H1 (cell line): ENCODE measurements around the gene MPHOSPH8. TPM values are rescaled to one million over a fixed set of nuclear protein-coding genes. Genes with fewer than 3 reads are reported as not detected.
"Not testable (repeated sequence)": the region's sequence is repeated elsewhere in the genome, so short reads cannot be mapped to it uniquely, and the experiment has no call there.

ENCODE experiments used
- CTCF ChIA-PET: fragments of 300-600 bp; sonication (Branson Sonifier 250); formaldehyde crosslinking; loops from one replicate; lab custom pipeline; 2021; ENCODE audit not compliant: partially characterized antibody; lab: Charles Lee
- POLR2A ChIA-PET: fragments of 300-600 bp; sonication (Branson Sonifier 250); formaldehyde crosslinking; loops from one replicate; lab custom pipeline; 2021; ENCODE audit warnings: inconsistent platforms; ENCODE audit not compliant: partially characterized antibody; lab: Charles Lee
- DNase-seq, 2 experiments: peaks; one replicate each; pipeline versions ENCODE4 v3.0.0 to v3.0.0-alpha.2; 2010 to 2022; ENCODE audit warnings: low spot score in 2 of 2, low read depth in 1 of 2, mixed read lengths in 1 of 2
- FAIRE-seq: peaks from 2 replicates; lab custom pipeline; 2011; peaks lifted over from hg19 to GRCh38; lab: Jason Lieb, UNC
- H2AFZ ChIP-seq: 2 replicates; pipeline ENCODE4 v1.8.1; 2012; ENCODE audit warnings: low read length, inconsistent platforms
- H2AK5ac ChIP-seq: 2 replicates; pipeline ENCODE4 v1.6.1; 2013; ENCODE audit warnings: low read depth, low read length
- H2BK120ac ChIP-seq: replicated peaks from 2 replicates; pipeline ENCODE3; 2013; ENCODE audit warnings: low read depth, low read length, inconsistent platforms
- H2BK12ac ChIP-seq: 2 replicates; pipeline ENCODE4 v1.6.1; 2013; ENCODE audit warnings: low read depth, low read length
- H2BK15ac ChIP-seq: 2 replicates; pipeline ENCODE4 v1.6.1; 2013; ENCODE audit warnings: low read length
- H2BK20ac ChIP-seq: 2 replicates; pipeline ENCODE4 v1.6.1; 2013; ENCODE audit warnings: low read length
- H2BK5ac ChIP-seq: 2 replicates; pipeline ENCODE4 v1.6.1; 2013; ENCODE audit warnings: low read depth, low read length
- H3K14ac ChIP-seq: 2 replicates; pipeline ENCODE4 v1.6.1; 2013; ENCODE audit warnings: inconsistent platforms; ENCODE audit not compliant: insufficient read length
- H3K18ac ChIP-seq: 2 replicates; pipeline ENCODE4 v1.6.1; 2013; ENCODE audit warnings: low read length; ENCODE audit errors: extremely low read depth
- H3K23ac ChIP-seq: 2 replicates; pipeline ENCODE4 v1.6.1; 2013; ENCODE audit warnings: inconsistent platforms; ENCODE audit not compliant: insufficient read length
- H3K23me2 ChIP-seq: 2 replicates; pipeline ENCODE4 v1.6.1; 2013; ENCODE audit warnings: low read depth, low read length
- H3K27ac ChIP-seq: 2 replicates; pipeline ENCODE4 v1.6.1; 2011; ENCODE audit warnings: low read depth, low read length, inconsistent platforms
- H3K27me3 ChIP-seq, 4 experiments: replicated peaks in 1 of 4; 1 replicate in 1 of 4; 2 replicates in 3 of 4; pipeline versions ENCODE4 v1.6.1 to v1.8.1; 2011 to 2013; ENCODE audit warnings: low read length in 3 of 4, mild to moderate bottlenecking in 3 of 4, inconsistent platforms in 2 of 4, mixed read lengths in 2 of 4, moderate library complexity in 1 of 4; ENCODE audit not compliant: control insufficient read depth in 3 of 4, insufficient read depth in 3 of 4; ENCODE audit errors: extremely low read depth in 1 of 4
- H3K36me3 ChIP-seq, 4 experiments: 2 replicates each; pipeline versions ENCODE4 v1.6.1 to v1.8.1; 2011 to 2013; ENCODE audit warnings: mild to moderate bottlenecking in 4 of 4, low read length in 3 of 4, moderate library complexity in 2 of 4, control low read depth in 1 of 4, inconsistent platforms in 1 of 4; ENCODE audit not compliant: insufficient read depth in 4 of 4, control insufficient read depth in 2 of 4
- H3K4ac ChIP-seq: replicated peaks from 2 replicates; pipeline ENCODE3; 2013; ENCODE audit warnings: low read length, low read depth, mixed read lengths, inconsistent platforms; ENCODE audit not compliant: insufficient read length
- H3K4me1 ChIP-seq, 4 experiments: replicated peaks in 1 of 4; 1 replicate in 1 of 4; 2 replicates in 3 of 4; pipeline versions ENCODE4 v1.6.1 to v1.8.1; 2011 to 2013; ENCODE audit warnings: low read length in 3 of 4, inconsistent platforms in 2 of 4, mixed read lengths in 1 of 4; ENCODE audit not compliant: insufficient read depth in 4 of 4, control insufficient read depth in 3 of 4
- H3K4me2 ChIP-seq, 2 experiments: 2 replicates each; pipeline versions ENCODE4 v1.6.1 to v1.8.1; 2011 to 2013; ENCODE audit warnings: low read depth in 2 of 2, low read length in 2 of 2, control low read depth in 1 of 2, inconsistent platforms in 1 of 2, mild to moderate bottlenecking in 1 of 2; ENCODE audit not compliant: insufficient read depth in 1 of 2
- H3K4me3 ChIP-seq, 4 experiments: fragments of 200-600, 300-600 bp in 1 of 4; sonication (generic), shearing (Covaris generic), sonication (Bioruptor Twin) in 1 of 4; 2 replicates each; pipeline versions ENCODE4 v1.5.1 to v1.8.1; 2011 to 2016; ENCODE audit warnings: low read length in 4 of 4, low read depth in 3 of 4, control low read depth in 2 of 4, inconsistent platforms in 2 of 4, mild to moderate bottlenecking in 2 of 4, mixed read lengths in 1 of 4, moderate library complexity in 1 of 4; ENCODE audit not compliant: insufficient read depth in 2 of 4; ENCODE audit errors: extremely low read depth in 1 of 4
- H3K56ac ChIP-seq: replicated peaks from 2 replicates; pipeline ENCODE3; 2013; ENCODE audit warnings: low read depth, mild to moderate bottlenecking, mixed read lengths, low read length, inconsistent platforms; ENCODE audit not compliant: insufficient read length
- H3K79me1 ChIP-seq: 2 replicates; pipeline ENCODE4 v1.6.1; 2013; ENCODE audit warnings: low read depth, low read length, control low read depth
- H3K79me2 ChIP-seq, 2 experiments: 2 replicates each; pipeline versions ENCODE4 v1.6.1 to v1.8.1; 2012 to 2013; ENCODE audit warnings: low read length in 2 of 2, mild to moderate bottlenecking in 2 of 2, inconsistent platforms in 1 of 2; ENCODE audit not compliant: insufficient read depth in 2 of 2, control insufficient read depth in 1 of 2
- H3K9ac ChIP-seq, 4 experiments: replicated peaks in 1 of 4; 1 replicate in 1 of 4; 2 replicates in 3 of 4; pipeline versions ENCODE4 v1.6.1 to v1.8.1; 2011 to 2013; ENCODE audit warnings: low read depth in 3 of 4, low read length in 3 of 4, control low read depth in 2 of 4, mild to moderate bottlenecking in 2 of 4, moderate library complexity in 2 of 4, inconsistent platforms in 1 of 4; ENCODE audit errors: extremely low read depth in 1 of 4
- H3K9me3 ChIP-seq, 2 experiments: 2 replicates each; pipeline versions ENCODE4 v1.6.1 to v1.8.1; 2012 to 2013; ENCODE audit warnings: mild to moderate bottlenecking in 2 of 2, moderate library complexity in 2 of 2, control low read depth in 1 of 2, inconsistent platforms in 1 of 2, low read depth in 1 of 2, low read length in 1 of 2, mixed read lengths in 1 of 2; ENCODE audit not compliant: insufficient read depth in 2 of 2
- H4K20me1 ChIP-seq, 2 experiments: replicated peaks in 1 of 2; 2 replicates each; pipeline versions ENCODE3 to v1.8.1; 2011 to 2013; ENCODE audit warnings: inconsistent platforms in 2 of 2, low read length in 2 of 2, mild to moderate bottlenecking in 1 of 2; ENCODE audit not compliant: insufficient read depth in 2 of 2, control insufficient read depth in 1 of 2
- H4K5ac ChIP-seq: 2 replicates; pipeline ENCODE4 v1.6.1; 2013; ENCODE audit warnings: low read length, low read depth, mixed read lengths, inconsistent platforms; ENCODE audit not compliant: insufficient read length
- H4K8ac ChIP-seq: 2 replicates; pipeline ENCODE4 v1.8.0; 2013; ENCODE audit warnings: mild to moderate bottlenecking, moderate library complexity, low read length, inconsistent platforms; ENCODE audit not compliant: insufficient read depth; ENCODE audit errors: extremely low read depth
- H4K91ac ChIP-seq: replicated peaks from 2 replicates; pipeline ENCODE3; 2013; ENCODE audit warnings: low read length, mixed read lengths, inconsistent platforms; ENCODE audit not compliant: insufficient read length
- WGBS, 2 experiments: shearing (Covaris generic) in 1 of 2; methylation state at CpG; one replicate each; pipeline versions ENCODE4 v1.1.6 to v1.1.7; 2013 to 2015; ENCODE audit warnings: low lambda C conversion rate in 2 of 2, mixed read lengths in 2 of 2, inconsistent platforms in 1 of 2, low coverage in 1 of 2, missing lambda C conversion rate in 1 of 2; ENCODE audit not compliant: insufficient replicate concordance in 2 of 2, insufficient coverage in 1 of 2, insufficient read length in 1 of 2; ENCODE audit errors: extremely low coverage in 1 of 2, missing lambda C conversion rate in 1 of 2; 5-methylcytosine and 5-hydroxymethylcytosine counted together
- polyA plus RNA-seq, 7 experiments: library from polyadenylated mRNA; depleted of rRNA in 3 of 7; stranded (reverse) in 5 of 7; unstranded in 2 of 7; fragments of >200 nt in 5 of 7; fragments of 200-250 nt in 2 of 7; gene quantifications; 1 replicate in 5 of 7; 2 replicates in 1 of 7; 4 replicates in 1 of 7; pipeline versions ENCODE4 v1.2.1 to v1.2.3, GENCODE V29; 2011 to 2013; ENCODE audit warnings: missing spikeins in 2 of 7, mixed read lengths in 2 of 7
- total RNA-seq: library from RNA; stranded (reverse); fragmentation: NEBNext Ultra II Directional; extraction: Animal tissue kit (Norgen Biotek cat#: 25700); gene quantifications from 2 replicates; pipeline ENCODE4 v1.2.1, GENCODE V29; 2021

MPHOSPH8 gene
- total and polyA plus RNA-seq, 2 of the 8 experiments (the other 6 are each of a cell fraction or from before 2014, with no cell fraction given): 8.3 to 20.5 TPM

- H2BK12ac ChIP-seq, H2AK5ac ChIP-seq, H2BK120ac ChIP-seq, FAIRE-seq, H2BK5ac ChIP-seq, H3K36me3 ChIP-seq, H3K18ac ChIP-seq, H4K5ac ChIP-seq, H3K56ac ChIP-seq, H3K14ac ChIP-seq, H2AFZ ChIP-seq, H3K9ac ChIP-seq, H3K27ac ChIP-seq, H3K23ac ChIP-seq, H2BK15ac ChIP-seq, H3K9me3 ChIP-seq, H3K79me1 ChIP-seq, H4K8ac ChIP-seq, H3K4me2 ChIP-seq, H3K4me3 ChIP-seq, H4K91ac ChIP-seq, CTCF ChIA-PET, H3K4me1 ChIP-seq, H3K4ac ChIP-seq, H2BK20ac ChIP-seq, H3K27me3 ChIP-seq, POLR2A ChIA-PET, DNase-seq, H4K20me1 ChIP-seq, H3K23me2 ChIP-seq: not testable (repeated sequence)
- H3K79me2 ChIP-seq: peaks cover 0 to 11% of the 10 kb centered on the region in 2 experiments; a peak in 2 of 4 replicates
- WGBS, 2 experiments: 89% methylated on average over 1 of the region's 1 CpG; no CpG with 5 or more reads in 1 of the 2 experiments
These were observed 75.6 kb downstream of the MPHOSPH8 start for GRCh38 chr13:19709039-19709438.

GRCh38 chr13:19709782-19710181 lies 76.3 kb downstream of the MPHOSPH8 start:
- H3K56ac ChIP-seq, H4K5ac ChIP-seq, H2BK12ac ChIP-seq, H2BK120ac ChIP-seq, H4K8ac ChIP-seq, H2BK5ac ChIP-seq, FAIRE-seq, H3K36me3 ChIP-seq, H4K91ac ChIP-seq, H2BK20ac ChIP-seq, H4K20me1 ChIP-seq, H3K23ac ChIP-seq, POLR2A ChIA-PET, H3K4me1 ChIP-seq, H3K27me3 ChIP-seq, H3K4me3 ChIP-seq, CTCF ChIA-PET, H3K9me3 ChIP-seq, H3K14ac ChIP-seq, DNase-seq, H3K18ac ChIP-seq, H2AFZ ChIP-seq, H3K23me2 ChIP-seq, H3K4me2 ChIP-seq, H2BK15ac ChIP-seq, H3K79me1 ChIP-seq, H3K4ac ChIP-seq, H2AK5ac ChIP-seq, H3K9ac ChIP-seq, H3K27ac ChIP-seq: not testable (repeated sequence)
- peaks cover 0 to 12% of the 10 kb centered on the region in 2 experiments; a peak in 2 of 4 replicates for H3K79me2 ChIP-seq
